GM19467 (cell line): ENCODE results near the gene TDRD12.
"Not testable (repeated sequence)": the region's sequence is repeated elsewhere in the genome, so short reads cannot be mapped to it uniquely, and the experiment has no call there.

Source experiments
- ATAC-seq: cut with Tn5 transposase; IDR thresholded peaks from one replicate; pipeline ENCODE4 v1.9.1; 2021; ENCODE audit warnings: mild to moderate bottlenecking, moderate library complexity; ENCODE audit not compliant: unreplicated experiment

TDRD12 gene

DNA sequence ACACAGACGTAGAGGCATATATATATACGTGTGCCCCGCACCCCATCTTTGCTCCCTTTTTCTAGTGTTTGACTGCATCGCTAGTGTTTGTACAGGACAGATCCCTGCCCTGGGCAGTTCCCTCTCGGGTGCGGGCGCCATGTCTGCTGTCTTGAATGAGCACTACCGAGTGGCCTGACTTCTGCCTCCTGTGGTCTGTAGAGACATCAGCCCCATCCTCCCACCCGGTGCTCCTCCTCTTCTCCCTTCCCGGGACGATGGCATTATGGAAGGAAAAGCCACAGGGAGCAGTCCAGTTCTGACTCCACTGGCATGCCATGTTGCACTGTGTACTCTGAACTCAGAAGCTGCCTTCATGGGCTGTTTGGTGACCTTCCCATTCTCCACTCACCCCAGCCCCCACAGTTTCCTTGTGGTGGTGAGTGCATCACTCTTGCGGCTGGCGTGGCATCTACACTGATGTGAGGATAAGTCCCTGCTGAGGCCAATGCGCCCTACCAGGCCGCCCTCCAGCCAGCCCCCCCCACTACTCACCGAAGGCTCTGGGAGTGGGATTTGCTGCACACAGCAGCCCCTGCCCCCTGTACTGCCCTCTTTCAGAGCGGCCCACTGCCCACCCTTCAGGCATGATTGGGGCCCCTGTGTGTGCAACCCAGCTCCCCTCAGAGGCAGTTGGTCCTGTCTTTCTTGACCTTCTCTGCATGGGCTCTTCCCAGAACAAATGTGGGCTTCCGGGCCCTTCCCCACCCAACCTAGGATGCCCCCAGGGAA, 25.2 kb downstream of the TDRD12 start:
- no peak for ATAC-seq

DNA sequence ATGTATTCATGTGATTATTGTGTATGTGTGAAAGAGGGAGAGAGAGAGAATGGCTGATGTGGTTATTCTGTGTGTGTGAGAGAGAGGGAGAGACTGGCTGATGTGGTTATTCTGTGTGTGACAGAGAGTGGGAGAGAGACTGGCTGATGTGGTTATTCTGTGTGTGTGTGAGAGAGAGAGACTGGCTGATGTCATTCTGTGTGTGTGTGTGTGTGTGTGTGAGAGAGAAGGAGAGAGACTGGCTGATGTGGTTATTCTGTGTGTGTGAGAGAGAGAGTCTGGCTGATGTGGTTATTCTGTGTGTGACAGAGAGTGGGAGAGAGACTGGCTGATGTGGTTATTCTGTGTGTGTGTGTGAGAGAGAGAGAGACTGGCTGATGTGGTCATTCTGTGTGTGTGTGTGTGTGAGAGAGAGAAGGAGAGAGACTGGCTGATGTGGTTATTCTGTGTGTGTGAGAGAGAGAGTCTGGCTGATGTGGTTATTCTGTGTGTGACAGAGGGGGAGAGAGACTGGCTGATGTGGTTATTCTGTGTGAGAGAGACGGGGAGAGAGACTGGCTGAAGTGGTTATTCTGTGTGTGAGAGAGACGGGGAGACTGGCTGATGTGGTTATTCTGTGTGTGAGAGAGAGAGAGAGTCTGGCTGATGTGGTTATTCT, 26.2 kb downstream of the TDRD12 start:
- not testable (repeated sequence) for ATAC-seq

- not testable (repeated sequence) for ATAC-seq
These were observed 27.1 kb downstream of the TDRD12 start for GRCh38 chr19:32746631-32747196.

- ATAC-seq = no peak
These were observed 28.9 kb downstream of the TDRD12 start for GRCh38 chr19:32748497-32748896.

DNA sequence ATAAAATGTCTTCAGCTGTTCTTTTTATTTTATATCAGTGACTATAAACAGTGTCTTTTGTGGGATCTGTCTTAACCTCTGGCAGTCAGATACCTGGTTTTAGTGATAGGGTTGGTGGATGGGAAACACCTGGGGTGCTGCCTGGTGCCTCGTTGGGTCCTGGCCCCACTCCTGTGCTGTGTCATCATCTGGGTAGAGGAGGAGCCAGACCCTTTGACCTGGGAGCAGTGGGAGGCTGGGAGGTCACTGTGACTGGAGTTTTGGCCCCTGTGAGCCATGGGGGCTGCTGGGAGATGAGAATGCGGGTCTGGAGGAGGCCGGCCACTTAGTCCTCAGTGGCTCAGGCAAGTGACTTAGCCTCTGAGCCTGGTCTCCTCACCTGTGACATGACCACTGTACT, 29.4 kb downstream of the TDRD12 start:
- ATAC-seq = no peak

- no peak for ATAC-seq
These were observed 29.8 kb downstream of the TDRD12 start for GRCh38 chr19:32749361-32749760.

- ATAC-seq = no peak
These were observed 31.0 kb downstream of the TDRD12 start for GRCh38 chr19:32750441-32751055.

DNA sequence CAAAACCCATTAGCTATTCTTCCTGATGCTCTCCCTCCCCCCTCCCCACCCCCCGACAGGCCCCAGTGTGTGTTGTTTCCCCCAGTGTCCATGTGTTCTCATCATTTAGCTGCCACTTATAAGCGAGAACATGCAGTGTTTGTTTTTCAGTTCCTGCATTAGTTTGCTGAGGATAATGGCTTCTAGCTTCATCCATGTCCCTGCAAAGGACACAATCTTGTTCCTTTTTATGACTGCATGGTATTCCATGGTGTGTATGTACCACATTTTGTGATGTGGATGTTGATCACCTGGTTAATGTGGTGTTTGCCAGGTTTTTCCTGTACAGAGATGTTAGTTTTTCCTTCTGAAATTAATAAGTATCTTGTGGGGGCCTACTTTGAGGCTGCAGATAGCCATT, 31.5 kb downstream of the TDRD12 start:
- no peak for ATAC-seq

GRCh38 chr19:32757189-32757588, 37.6 kb downstream of the TDRD12 start:
- ATAC-seq = no peak

- ATAC-seq = not testable (repeated sequence)
These were observed 45.8 kb downstream of the TDRD12 start for GRCh38 chr19:32765365-32765764.

DNA sequence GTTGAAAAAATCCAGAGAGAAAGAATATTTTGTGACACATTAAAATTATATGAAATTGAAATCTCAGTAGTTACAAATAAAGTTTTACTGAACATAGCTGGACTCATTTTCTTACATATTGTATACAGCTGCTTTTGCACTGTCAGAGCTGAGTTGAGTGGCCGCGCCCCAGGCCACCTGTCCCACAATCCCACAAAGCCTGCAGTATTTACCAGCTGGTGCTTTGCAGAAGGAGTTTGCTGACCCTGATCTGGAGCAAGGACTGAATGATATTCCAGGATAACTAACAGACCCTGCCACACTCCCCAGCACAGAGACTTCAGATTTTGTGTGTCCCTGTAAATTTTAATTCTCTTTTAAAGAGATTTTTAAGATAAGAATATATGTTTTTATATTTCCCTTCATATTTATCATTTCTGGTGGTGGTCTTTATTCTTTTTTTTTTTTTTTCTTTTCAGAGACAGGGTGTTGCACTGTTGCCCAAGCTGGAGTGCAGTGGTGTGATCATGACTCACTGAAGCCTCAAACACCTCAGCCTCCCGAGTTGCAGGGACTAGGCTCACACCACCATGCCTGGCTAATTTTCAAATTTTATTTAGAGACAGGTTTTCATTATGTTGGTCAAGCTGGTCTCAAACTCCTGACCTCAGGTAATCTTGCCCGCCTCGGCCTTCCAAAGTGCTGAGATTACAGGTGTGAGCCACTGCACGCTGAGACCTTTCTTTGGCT, 48.5 kb downstream of the TDRD12 start:
- ATAC-seq = no peak

- no peak for ATAC-seq
These were observed 52.0 kb downstream of the TDRD12 start for GRCh38 chr19:32771596-32771995.

DNA sequence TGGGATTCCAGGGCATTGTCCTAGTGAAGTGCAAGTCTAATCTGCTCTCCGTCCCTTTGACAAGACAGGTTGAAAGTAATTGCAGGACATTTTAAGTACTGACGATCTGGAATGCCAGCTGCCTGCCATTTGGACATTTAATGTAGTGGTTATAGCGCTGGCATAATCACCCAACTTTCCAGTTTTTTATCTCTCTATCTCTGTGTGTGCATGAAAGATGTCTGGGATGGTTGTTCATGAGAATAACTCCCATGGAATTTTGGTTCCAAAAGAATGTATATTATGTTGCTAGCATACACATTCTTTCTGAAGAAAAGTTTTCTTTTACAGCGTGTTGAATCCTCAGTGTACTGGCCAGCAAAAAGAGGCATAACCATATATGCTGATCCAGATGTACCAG, 53.6 kb downstream of the TDRD12 start:
- ATAC-seq = no peak

DNA sequence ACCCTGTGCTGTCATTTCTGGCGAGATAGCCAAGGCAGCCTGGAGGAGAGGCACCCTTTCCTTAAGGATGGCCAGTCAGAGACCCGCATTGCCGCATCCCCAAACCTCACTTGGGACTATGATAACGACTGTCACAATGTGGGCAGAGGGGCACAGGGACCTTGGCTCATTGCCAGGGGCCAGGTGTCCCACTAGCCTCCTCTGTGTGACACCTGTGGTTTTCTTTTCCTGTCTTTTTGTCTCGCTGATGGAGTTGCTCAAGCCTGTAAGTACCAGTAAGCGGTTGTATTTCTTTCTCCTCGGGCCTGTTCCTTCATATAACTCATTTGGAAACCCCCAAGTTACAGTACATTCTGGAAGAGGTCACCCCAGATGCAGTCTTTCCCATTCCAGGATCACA, 59.5 kb downstream of the TDRD12 start:
- ATAC-seq = no peak

DNA sequence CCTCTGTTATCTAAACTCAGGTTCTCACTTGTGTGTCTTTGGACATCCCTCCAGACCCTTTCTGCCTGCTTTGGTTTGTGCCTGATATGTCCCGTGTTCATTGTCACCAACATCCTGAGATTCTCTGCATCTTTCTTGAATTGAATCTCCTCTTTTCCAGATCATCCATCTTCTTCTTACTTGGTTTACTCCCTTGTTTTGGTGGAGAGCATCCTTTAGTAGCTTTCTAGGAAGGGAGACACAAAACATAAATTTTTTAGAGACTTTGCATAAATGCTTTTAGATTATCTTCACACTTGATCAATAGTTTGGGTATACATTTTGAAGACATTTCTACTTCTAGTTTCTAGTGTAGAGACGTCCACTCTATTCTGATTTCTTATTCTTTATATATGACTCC, 61.7 kb downstream of the TDRD12 start:
- ATAC-seq = no peak

GRCh38 chr19:32782089-32782488, 62.5 kb downstream of the TDRD12 start:
- not testable (repeated sequence) for ATAC-seq

GRCh38 chr19:32787161-32787813, 67.7 kb downstream of the TDRD12 start:
- not testable (repeated sequence) for ATAC-seq

GRCh38 chr19:32787895-32788294, 68.3 kb downstream of the TDRD12 start:
- ATAC-seq = not testable (repeated sequence)

DNA sequence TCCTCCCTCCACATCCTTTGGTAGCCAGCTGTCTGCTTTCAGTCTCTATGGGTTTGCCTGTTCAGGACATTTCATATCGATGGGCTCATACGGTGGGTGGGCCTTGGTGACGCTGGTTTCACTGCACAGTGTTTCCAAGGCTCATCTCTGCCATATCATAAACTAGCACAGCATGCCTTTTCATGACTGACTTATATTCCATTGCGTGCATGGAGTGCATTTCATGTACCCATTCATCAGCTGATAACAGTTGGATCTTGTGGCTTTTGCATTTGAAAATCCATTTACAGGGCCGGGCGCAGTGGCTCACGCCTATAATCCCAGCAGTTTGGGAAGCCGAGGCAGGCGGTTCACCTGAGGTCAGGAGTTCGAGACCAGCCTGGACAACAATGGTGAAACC, 69.9 kb downstream of the TDRD12 start:
- ATAC-seq = no peak

GRCh38 chr19:32798201-32798600, 78.6 kb downstream of the TDRD12 start:
- ATAC-seq = no peak

- no peak for ATAC-seq
These were observed 80.6 kb downstream of the TDRD12 start for GRCh38 chr19:32800191-32800590.
